Activated CD8-positive, alpha-beta memory T cell treated with anti-CD3 and anti-CD28 coated beads, Interleukin-2, amount 50 U/mL, for 4 hours (primary cell): ENCODE data around the gene LCN15.

Source experiments
- DNase-seq: peaks from one replicate; pipeline ENCODE4 v3.0.0-alpha.2; 2020

Gene LCN15

GRCh38 chr9:136738960-136739359 is 25.4 kb downstream of the LCN15 start:
- DNase-seq = no peak

- DNase-seq = no peak
Observed at GRCh38 chr9:136735812-136736480, 28.4 kb downstream of the LCN15 start.

- DNase-seq = no peak
Observed at GRCh38 chr9:136734837-136735496, 29.4 kb downstream of the LCN15 start.

GRCh38 chr9:136733611-136734010 is 30.7 kb downstream of the LCN15 start:
- DNase-seq = no peak

- DNase-seq = no peak
Observed at GRCh38 chr9:136732444-136733178, 31.7 kb downstream of the LCN15 start.

GRCh38 chr9:136729926-136730325 is 34.4 kb downstream of the LCN15 start:
- no peak for DNase-seq

GRCh38 chr9:136729144-136729543 is 35.2 kb downstream of the LCN15 start:
- DNase-seq = no peak

GRCh38 chr9:136728548-136729123 is 35.7 kb downstream of the LCN15 start:
- no peak for DNase-seq

- DNase-seq = peak; percentile 95
Observed at GRCh38 chr9:136728080-136728547, 36.2 kb downstream of the LCN15 start.

GRCh38 chr9:136726631-136727191 is 37.6 kb downstream of the LCN15 start:
- no peak for DNase-seq

- no peak for DNase-seq
Observed at GRCh38 chr9:136726118-136726517, 38.2 kb downstream of the LCN15 start.

- no peak for DNase-seq
Observed at GRCh38 chr9:136725612-136726011, 38.7 kb downstream of the LCN15 start.

GRCh38 chr9:136724772-136725171 is 39.5 kb downstream of the LCN15 start:
- no peak for DNase-seq

GRCh38 chr9:136723989-136724388 is 40.3 kb downstream of the LCN15 start:
- DNase-seq = no peak

GRCh38 chr9:136723362-136723976 is 40.8 kb downstream of the LCN15 start:
- no peak for DNase-seq

GRCh38 chr9:136722969-136723356 is 41.4 kb downstream of the LCN15 start:
- no peak for DNase-seq

GRCh38 chr9:136722093-136722968 is 42.0 kb downstream of the LCN15 start:
- no peak for DNase-seq

GRCh38 chr9:136721339-136722092 is 42.8 kb downstream of the LCN15 start:
- no peak for DNase-seq

- no peak for DNase-seq
Observed at GRCh38 chr9:136720898-136721338, 43.4 kb downstream of the LCN15 start.

- DNase-seq = no peak
Observed at GRCh38 chr9:136720251-136720897, 43.9 kb downstream of the LCN15 start.
